Subcutaneous adipose tissue (tissue), 4 donors: ENCODE results near the gene BAAT. TPM values are rescaled to one million over a fixed set of nuclear protein-coding genes. Genes with fewer than 3 reads are reported as not detected.

Experiments used
- total RNA-seq, 4 donors: library from RNA; depleted of rRNA; stranded (reverse); fragments of >200 nt; gene quantifications; one replicate each; pipeline ENCODE4 v1.1.0, GENCODE V29; 2016
- TF ChIP-seq, protein P1 (sequence below): fragments of 450-650 bp; IDR thresholded peaks from one replicate; pipeline ENCODE4 v1.5.1; 2016; ENCODE audit warnings: low read depth, mild to moderate bottlenecking, control low read depth, antibody characterized with exemption, moderate library complexity

Gene BAAT
- total RNA-seq, 4 donors from 2014 or later: not detected

DNA sequence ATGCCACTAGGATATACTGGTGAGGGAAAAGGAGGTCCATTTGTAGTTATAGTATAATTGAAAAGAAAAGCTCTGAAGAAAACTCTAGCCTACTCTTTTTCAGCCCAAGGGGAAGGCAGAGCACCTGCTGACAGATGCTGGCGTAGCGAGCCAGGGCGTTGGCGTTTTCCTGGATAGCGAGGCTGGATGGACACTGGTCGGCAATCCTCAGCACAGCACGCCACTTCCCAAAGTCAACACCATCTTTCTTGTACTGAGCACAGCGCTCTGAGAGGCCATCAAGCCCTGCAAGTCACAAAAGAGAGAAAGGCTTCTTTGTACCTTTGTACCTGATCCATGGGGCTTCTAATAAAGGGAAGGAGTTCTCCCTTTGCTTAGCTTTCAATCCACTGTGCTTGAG lies 42.6 kb upstream of the BAAT start:
- TF ChIP-seq, protein P1, sequence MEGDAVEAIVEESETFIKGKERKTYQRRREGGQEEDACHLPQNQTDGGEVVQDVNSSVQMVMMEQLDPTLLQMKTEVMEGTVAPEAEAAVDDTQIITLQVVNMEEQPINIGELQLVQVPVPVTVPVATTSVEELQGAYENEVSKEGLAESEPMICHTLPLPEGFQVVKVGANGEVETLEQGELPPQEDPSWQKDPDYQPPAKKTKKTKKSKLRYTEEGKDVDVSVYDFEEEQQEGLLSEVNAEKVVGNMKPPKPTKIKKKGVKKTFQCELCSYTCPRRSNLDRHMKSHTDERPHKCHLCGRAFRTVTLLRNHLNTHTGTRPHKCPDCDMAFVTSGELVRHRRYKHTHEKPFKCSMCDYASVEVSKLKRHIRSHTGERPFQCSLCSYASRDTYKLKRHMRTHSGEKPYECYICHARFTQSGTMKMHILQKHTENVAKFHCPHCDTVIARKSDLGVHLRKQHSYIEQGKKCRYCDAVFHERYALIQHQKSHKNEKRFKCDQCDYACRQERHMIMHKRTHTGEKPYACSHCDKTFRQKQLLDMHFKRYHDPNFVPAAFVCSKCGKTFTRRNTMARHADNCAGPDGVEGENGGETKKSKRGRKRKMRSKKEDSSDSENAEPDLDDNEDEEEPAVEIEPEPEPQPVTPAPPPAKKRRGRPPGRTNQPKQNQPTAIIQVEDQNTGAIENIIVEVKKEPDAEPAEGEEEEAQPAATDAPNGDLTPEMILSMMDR: no peak

DNA sequence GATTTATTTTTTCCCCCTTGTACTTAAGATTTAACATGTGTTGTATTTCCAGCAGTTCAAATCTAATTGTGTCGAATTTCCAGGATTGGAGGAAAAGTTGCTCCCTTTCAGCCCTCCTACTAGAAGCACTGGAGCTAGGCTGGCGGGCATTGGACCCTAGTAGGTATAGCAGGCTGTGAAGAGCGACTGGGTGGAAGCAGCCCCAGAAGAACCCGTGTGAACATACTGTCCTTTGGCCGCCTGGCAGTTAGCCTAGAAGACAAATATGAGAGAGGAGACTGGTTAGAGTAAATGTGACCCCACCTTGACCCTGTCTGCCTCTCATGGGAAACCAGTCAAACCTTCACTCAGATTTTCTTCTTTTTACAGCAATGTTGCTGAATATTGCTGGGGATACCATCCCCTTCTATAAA lies 36.9 kb upstream of the BAAT start:
- TF ChIP-seq, protein P1: no peak

DNA sequence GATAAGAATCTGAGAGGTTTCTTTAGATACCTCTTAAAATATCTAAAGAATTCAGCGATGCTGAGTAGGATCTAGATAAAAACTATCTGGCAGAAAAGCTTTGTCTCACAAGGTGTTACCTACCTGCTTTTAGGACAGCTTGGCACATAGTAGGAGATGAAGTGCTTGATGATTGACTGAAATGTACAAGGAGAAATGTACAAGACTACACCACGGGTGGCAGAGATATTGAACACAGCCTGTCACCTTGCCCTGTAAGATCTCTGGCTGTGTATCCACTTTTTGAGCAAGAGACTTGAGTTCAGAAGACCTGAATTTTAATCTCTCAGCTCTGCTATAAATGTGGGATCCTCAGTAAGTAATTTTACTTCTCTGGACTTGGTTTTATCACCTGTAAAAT lies 35.1 kb upstream of the BAAT start:
- TF ChIP-seq, protein P1: no peak

DNA sequence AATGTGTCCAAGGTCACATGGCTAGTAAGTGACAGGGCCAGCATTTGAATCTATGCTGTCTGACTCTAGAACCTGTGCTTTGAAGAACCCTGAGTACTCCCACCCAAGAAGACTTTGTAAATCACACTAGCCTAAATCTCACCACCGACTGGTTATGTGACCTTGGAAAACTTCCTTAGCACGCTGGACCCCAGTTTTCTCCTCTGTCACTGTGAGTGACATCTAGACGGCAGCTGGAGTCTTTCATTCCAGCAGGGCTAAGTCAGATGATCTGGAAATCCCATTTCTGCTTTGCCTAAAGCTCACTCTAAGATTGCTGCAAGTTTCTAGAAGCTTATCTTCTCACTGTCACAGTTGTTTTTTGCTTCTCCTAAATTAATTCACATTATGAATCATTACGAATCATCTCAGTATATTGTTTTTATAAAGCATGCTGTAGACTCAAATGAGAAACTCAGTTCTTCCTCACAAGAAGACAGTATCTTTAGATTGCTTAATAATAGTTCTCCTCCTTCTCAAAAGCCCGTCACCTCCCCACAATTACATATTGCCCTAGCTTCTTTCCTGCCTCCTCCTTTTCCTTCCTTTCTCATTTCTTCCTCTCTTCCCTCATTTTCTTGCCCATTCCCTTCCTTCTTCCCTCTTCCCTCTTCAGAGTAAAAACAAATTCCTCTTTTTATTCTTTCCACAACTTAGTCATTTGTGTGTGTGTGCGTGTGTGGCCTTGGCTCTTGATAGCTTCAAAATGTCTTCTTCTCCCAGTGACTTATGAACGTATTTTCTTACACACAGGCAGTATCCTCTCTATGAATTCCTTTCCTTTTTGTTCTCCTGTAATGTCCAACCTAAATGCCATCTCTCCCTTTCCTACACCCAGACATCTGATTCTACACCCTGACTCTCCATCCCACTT lies 34.0 kb upstream of the BAAT start:
- TF ChIP-seq, protein P1: no peak

DNA sequence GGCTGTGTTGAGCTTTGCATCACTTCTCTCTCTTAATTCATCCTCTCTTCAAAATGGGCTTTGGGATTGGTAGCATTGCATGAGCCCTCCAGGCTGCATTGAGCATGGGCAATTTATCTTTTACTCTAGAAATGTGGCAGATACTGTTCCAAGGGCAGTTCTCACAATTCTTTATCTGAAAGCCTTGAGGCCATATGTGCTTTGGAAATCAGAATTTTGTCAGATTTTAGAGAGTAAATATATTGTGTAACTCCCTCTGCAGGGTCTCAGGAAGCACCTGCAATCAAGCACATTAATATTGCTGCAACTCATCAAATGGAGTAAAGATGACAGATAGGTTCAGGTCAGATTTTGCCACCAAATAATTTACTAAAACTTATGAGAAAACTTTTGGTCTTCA lies 33.2 kb upstream of the BAAT start:
- TF ChIP-seq, protein P1: no peak

DNA sequence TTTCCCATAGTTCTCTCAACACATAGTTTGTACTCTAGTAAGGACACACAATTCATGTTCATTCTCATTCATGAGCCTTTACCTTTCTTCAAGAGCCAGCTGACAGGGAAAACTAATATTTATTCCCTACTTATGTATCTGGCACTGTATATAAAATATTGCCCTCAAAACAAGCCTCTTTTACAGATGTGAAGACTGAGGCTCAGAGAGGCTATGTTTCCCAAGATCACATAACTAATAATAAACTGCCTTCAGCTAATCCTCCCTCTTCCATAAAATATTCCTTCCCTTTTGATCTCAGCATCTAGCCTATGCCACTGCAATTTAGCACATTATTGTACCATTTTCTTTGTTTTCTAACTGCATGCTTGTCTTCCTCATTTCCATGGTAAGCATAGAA lies 32.6 kb upstream of the BAAT start:
- TF ChIP-seq, protein P1: no peak

DNA sequence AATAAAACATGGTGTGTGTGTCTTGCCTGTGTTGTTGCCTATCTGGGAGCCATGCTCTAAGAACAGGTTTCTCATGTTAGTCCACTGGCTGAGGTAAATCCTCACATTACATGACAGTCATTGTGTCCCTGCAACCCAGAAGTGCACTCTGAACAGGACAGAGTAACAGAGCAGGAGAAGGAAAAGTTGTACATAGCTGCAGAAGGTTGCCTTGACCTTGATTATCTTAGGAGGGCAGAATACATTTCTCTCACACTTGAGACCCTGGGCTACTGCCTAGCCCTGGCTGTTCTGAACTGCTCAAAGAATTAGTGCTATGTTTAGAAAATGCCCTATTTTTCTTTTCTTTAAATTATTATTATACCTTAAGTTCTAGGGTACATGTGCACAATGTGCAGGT lies 30.8 kb upstream of the BAAT start:
- TF ChIP-seq, protein P1: no peak
